ENCODE measurements around the gene BMPER.
"Not testable (repeated sequence)": the region's sequence is repeated elsewhere in the genome, so short reads cannot be mapped to it uniquely, and the experiment has no call there.

Gene BMPER

GRCh38 chr7:34165927-34166550 lies 260.7 kb downstream of the BMPER start:
- no peak for DNase-seq (ENCODE audit: low read depth in 1 of 2, low spot score in 1 of 2)

GRCh38 chr7:34168013-34168412 lies 262.7 kb downstream of the BMPER start:
- no peak for DNase-seq (ENCODE audit: low read depth in 1 of 2, low spot score in 1 of 2)

GRCh38 chr7:34174688-34175616 lies 269.6 kb downstream of the BMPER start:
- not testable (repeated sequence) for DNase-seq (ENCODE audit: low read depth in 1 of 2, low spot score in 1 of 2)

GRCh38 chr7:34175837-34176236 lies 270.5 kb downstream of the BMPER start:
- DNase-seq (ENCODE audit: low read depth in 1 of 2, low spot score in 1 of 2) = no peak

- no peak for DNase-seq (ENCODE audit: low read depth in 1 of 2, low spot score in 1 of 2)
These were observed 272.1 kb downstream of the BMPER start for GRCh38 chr7:34177476-34177875.

GRCh38 chr7:34181271-34181958 lies 276.1 kb downstream of the BMPER start:
- no peak for DNase-seq (ENCODE audit: low read depth in 1 of 2, low spot score in 1 of 2)

GRCh38 chr7:34184466-34184865 lies 279.1 kb downstream of the BMPER start:
- no peak for DNase-seq (ENCODE audit: low read depth in 1 of 2, low spot score in 1 of 2)

GRCh38 chr7:34187798-34188307 lies 282.5 kb downstream of the BMPER start:
- no peak for DNase-seq (ENCODE audit: low read depth in 1 of 2, low spot score in 1 of 2)

- no peak for DNase-seq (ENCODE audit: low read depth in 1 of 2, low spot score in 1 of 2)
These were observed 283.7 kb downstream of the BMPER start for GRCh38 chr7:34189031-34189430.

GRCh38 chr7:34190299-34190698 lies 285.0 kb downstream of the BMPER start:
- DNase-seq (ENCODE audit: low read depth in 1 of 2, low spot score in 1 of 2) = no peak

GRCh38 chr7:34191162-34191561 lies 285.8 kb downstream of the BMPER start:
- no peak for DNase-seq (ENCODE audit: low read depth in 1 of 2, low spot score in 1 of 2)

GRCh38 chr7:34191771-34192479 lies 286.6 kb downstream of the BMPER start:
- no peak for DNase-seq (ENCODE audit: low read depth in 1 of 2, low spot score in 1 of 2)

GRCh38 chr7:34192906-34193305 lies 287.6 kb downstream of the BMPER start:
- no peak for DNase-seq (ENCODE audit: low read depth in 1 of 2, low spot score in 1 of 2)

- DNase-seq (ENCODE audit: low read depth in 1 of 2, low spot score in 1 of 2) = no peak
These were observed 292.9 kb downstream of the BMPER start for GRCh38 chr7:34198231-34198641.
